ENCODE results near the gene KMT2D.
A peak's percentile ranks its signal among the peaks of the same experiment; 100 is the strongest.

KMT2D gene

GRCh38 chr12:49093792-49094159 is 33.2 kb upstream of the KMT2D start:
- no peak for TF ChIP-seq CTCF (IDR thresholded peaks at IDR 0.05; ENCODE audit: control extremely low read depth, extremely low read depth, low read depth, missing control alignments)
- ChIA-PET POLR2A (interaction anchor here (0.6 kb wide), 1 partner anchor 462 kb away, joined by 4 read pairs; no protein-coding TSS in a partner anchor), CTCF (interaction anchor here (0.9 to 19.5 kb wide), 12 partner anchors 10 to 141 kb away, joined by 3 to 369 read pairs (median 6); partner anchors contain the start of genes LMBR1L, RHEBL1 and TUBA1B)
- DNase-seq (ENCODE audit: extremely low spot score): no peak

- no peak for TF ChIP-seq CTCF (IDR thresholded peaks at IDR 0.05; ENCODE audit: control extremely low read depth, extremely low read depth, low read depth, missing control alignments)
- DNase-seq (ENCODE audit: extremely low spot score): no peak
- POLR2A ChIA-PET: interaction anchor here (0.5 to 1.1 kb wide), 3 partner anchors 15 to 274 kb away, joined by 3 read pairs; partner anchors contain the start of genes SPATS2 and TUBA1B
- CTCF ChIA-PET: interaction anchor here (1.0 to 19.3 kb wide), 19 partner anchors 11 to 105 kb away, joined by 3 to 206 read pairs (median 7); partner anchors contain the start of genes LMBR1L, RHEBL1 and TUBA1B
Measured at GRCh38 chr12:49092816-49093406, 32.3 kb upstream of the KMT2D start.

- TF ChIP-seq CTCF (IDR thresholded peaks at IDR 0.05; ENCODE audit: control extremely low read depth, extremely low read depth, low read depth, missing control alignments): peak; percentile 79
- ChIA-PET POLR2A (interaction anchor here (0.5 to 1.1 kb wide), 3 partner anchors 16 to 275 kb away, joined by 3 read pairs; partner anchors contain the start of genes SPATS2 and TUBA1B), CTCF (interaction anchor here (1.0 to 11.2 kb wide), 17 partner anchors 11 to 143 kb away, joined by 3 to 206 read pairs (median 7); partner anchors contain the start of genes LMBR1L, RHEBL1 and TUBA1B)
- peak; percentile 83 for DNase-seq (ENCODE audit: extremely low spot score)
Measured at GRCh38 chr12:49092086-49092815, 31.7 kb upstream of the KMT2D start.

GRCh38 chr12:49091836-49092085 is 31.2 kb upstream of the KMT2D start:
- DNase-seq (ENCODE audit: extremely low spot score): no peak
- no peak for TF ChIP-seq CTCF (IDR thresholded peaks at IDR 0.05; ENCODE audit: control extremely low read depth, extremely low read depth, low read depth, missing control alignments)
- POLR2A ChIA-PET: interaction anchor here (1.0 to 1.1 kb wide), 2 partner anchors 16 to 40 kb away, joined by 3 read pairs; partner anchors contain the start of gene TUBA1B
- CTCF ChIA-PET: interaction anchor here (1.0 to 11.2 kb wide), 17 partner anchors 10 to 143 kb away, joined by 3 to 206 read pairs (median 7); partner anchors contain the start of genes LMBR1L, RHEBL1 and TUBA1B

- no peak for DNase-seq (ENCODE audit: extremely low spot score)
- CTCF ChIA-PET: interaction anchor here (1.0 to 11.2 kb wide), 16 partner anchors 10 to 144 kb away, joined by 3 to 206 read pairs (median 8); partner anchors contain the start of genes LMBR1L, RHEBL1 and TUBA1B
- POLR2A ChIA-PET: interaction anchor here (1.1 kb wide), 1 partner anchor 40 kb away, joined by 3 read pairs; the partner anchor contains the start of gene TUBA1B
- TF ChIP-seq CTCF (IDR thresholded peaks at IDR 0.05; ENCODE audit: control extremely low read depth, extremely low read depth, low read depth, missing control alignments): no peak
Measured at GRCh38 chr12:49091056-49091835, 30.7 kb upstream of the KMT2D start.

Measured in GM10248 (cell line).